ENCODE measurements around the gene RHOU. TPM values are rescaled to one million over a fixed set of nuclear protein-coding genes. Genes with fewer than 3 reads are reported as not detected.

The RHOU gene
- total RNA-seq, 2 experiments from 2014 or later: 0.61 to 4.5 TPM

DNA sequence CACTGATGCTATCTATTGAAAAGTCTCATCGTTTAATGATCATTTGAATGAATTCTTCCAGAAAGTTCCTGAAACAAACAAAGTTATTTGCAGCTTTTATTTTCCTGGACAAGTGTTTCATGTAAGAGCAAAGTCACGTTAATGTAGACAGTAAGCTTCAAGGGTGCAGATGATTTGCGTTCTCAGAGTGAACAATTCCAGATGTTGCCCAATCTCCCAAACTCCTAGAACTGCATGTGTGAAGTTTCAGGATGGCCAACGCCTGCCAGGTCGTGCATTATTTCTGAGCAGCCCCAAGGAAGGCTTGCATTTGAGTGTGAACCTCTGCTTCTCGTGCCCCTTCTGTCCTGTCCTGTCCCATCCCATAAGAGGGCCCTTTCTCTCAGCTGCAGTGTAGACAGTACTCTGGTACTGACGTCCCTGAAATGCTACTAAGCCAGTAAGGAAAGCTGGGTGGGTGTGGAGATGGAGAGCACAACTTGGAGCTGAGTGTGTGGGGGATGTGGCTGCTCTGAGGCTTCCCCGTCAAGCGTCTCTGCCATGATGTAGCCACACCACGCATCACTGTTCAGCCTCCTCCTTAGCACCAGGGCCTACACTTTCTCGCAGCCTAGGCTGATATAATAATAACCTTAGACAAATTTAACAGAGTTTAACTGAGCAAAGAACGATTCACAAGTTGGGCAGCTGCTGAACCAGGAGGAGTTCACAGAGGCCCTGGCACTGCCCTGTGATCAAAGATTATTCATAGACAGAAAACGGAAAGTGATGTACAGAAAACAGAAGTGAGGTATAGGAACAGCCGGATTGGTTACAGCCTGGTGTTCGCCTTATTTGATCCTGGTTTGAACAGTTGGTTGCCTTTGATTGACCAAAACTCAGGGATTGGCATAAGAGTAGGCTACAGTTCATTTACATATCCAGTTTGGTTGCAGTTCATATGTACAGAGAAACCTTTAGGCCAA, 50.4 kb downstream of the RHOU start:
- no peaks in the 10 kb centered on the region for H3K36me3 Mint-ChIP-seq
- DNase-seq (no peak), ATAC-seq (no peak)
- H3K9me3 Mint-ChIP-seq (ENCODE audit: low read depth): no peaks in the 10 kb centered on the region
- H3K27ac Mint-ChIP-seq: no peak overlapping the region
- H3K4me1 Mint-ChIP-seq: peaks cover 16% of the 10 kb centered on the region
- peaks cover 8% of the 10 kb centered on the region for H3K27me3 Mint-ChIP-seq
- CTCF ChIA-PET: no interaction called here
- H3K4me3 Mint-ChIP-seq: no peak overlapping the region

DNA sequence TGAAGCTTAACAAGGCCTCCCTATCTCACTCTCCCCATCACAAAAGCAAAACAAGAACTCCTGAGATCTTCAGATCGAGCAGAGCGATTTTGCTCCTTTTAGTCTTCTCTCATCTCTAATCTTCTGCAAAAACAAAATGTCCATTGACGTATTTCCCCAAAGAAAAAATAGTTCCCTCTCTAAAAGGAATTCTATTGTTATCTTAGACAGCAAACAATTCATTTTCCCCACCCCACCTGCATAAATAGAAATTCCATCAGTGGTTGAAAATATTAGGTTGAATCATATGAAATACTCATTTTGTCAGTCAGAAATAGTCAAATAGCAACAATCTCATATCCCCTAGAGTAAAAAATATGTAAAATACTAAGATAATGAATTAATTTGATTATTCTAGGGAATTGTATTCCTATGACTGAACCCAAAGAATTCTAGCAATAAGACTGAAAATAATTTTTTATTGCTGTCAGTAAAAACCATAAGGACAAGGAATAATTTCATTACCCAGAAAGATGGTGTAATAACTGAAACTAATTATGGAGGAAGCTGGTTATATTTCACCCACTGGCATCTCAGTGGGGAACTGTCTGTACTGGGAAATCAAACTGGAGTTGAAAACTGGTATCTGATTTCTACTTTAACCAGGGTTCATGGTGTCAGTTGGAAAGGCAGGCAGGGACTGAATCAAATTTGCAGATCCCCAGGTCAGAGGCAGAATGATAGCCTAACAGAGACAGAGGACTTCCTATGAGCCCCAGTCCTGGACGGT, 51.3 kb downstream of the RHOU start:
- Mint-ChIP-seq H3K27me3 (peaks cover 8% of the 10 kb centered on the region), H3K36me3 (no peaks in the 10 kb centered on the region)
- ATAC-seq: no peak

DNA sequence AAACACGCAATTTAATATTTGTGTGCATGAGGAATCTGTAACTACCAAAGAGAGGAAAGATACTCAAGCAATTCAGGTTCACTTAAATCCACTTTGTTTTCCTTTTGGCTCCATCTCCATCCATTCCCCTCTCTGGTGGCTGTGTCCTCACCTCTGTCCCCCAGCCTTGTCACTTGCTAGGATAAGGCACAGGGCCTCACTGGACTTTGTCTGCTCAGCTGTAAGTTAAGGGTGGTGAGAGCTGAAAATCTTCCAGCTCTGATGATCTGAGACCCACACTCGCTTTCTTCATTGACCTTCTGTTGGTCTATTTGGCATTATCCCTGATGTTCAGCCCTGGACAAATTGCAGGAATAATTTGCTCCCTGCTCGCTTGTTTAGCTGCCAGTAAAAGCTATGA, 56.5 kb downstream of the RHOU start:
- CTCF ChIA-PET: interaction anchor here (0.8 to 4.3 kb wide), 3 partner anchors 12 to 65 kb away, joined by 3 to 33 read pairs (median 6); no protein-coding TSS in a partner anchor
- no peaks in the 10 kb centered on the region for H3K9me3 Mint-ChIP-seq (ENCODE audit: low read depth)

More for the DNA sequence above, 51.3 kb downstream of the RHOU start:
- Mint-ChIP-seq H3K4me3 (no peak overlapping the region), H3K27ac (no peak overlapping the region), H3K9me3 (ENCODE audit: low read depth) (no peaks in the 10 kb centered on the region), H3K4me1 (peaks cover 21% of the 10 kb centered on the region)
- CTCF ChIA-PET: no interaction called here
- no peak for DNase-seq

DNA sequence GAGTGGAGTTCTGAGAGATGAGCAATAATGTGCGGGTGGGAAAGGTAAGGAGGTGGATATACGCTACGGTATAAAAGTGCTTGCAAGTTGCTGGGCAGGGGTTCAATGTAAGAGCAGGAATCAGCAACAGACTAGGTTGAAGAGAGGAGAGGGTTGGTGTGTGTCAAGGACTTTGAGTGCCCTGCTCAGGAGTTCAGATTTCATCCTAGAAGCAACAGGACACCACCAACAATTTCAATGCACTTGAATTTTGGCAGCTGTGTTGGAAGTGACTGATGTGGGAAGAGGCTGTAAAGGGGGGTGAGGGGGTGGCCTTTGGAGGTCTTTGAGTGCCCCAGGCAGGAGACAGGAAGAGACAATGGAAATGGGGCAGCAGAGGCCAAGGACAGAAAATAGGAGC, 57.3 kb downstream of the RHOU start:
- peaks cover 8% of the 10 kb centered on the region for H3K27me3 Mint-ChIP-seq
- CTCF ChIA-PET: interaction anchor here (0.9 to 4.3 kb wide), 6 partner anchors 11 to 98 kb away, joined by 3 to 33 read pairs (median 4); partner anchors contain the start of gene RHOU
- H3K4me3 Mint-ChIP-seq: no peak overlapping the region
- no peaks in the 10 kb centered on the region for H3K9me3 Mint-ChIP-seq (ENCODE audit: low read depth)
- H3K27ac Mint-ChIP-seq: no peak overlapping the region
- no peak for DNase-seq
- H3K36me3 Mint-ChIP-seq: peaks cover 3% of the 10 kb centered on the region
- ATAC-seq: no peak
- H3K4me1 Mint-ChIP-seq: peaks cover 26% of the 10 kb centered on the region

More for the DNA sequence above, 56.5 kb downstream of the RHOU start:
- DNase-seq: no peak
- no peak for ATAC-seq
- Mint-ChIP-seq H3K36me3 (no peaks in the 10 kb centered on the region), H3K4me1 (peaks cover 18% of the 10 kb centered on the region), H3K4me3 (no peak overlapping the region), H3K27ac (no peak overlapping the region), H3K27me3 (peaks cover 8% of the 10 kb centered on the region)

DNA sequence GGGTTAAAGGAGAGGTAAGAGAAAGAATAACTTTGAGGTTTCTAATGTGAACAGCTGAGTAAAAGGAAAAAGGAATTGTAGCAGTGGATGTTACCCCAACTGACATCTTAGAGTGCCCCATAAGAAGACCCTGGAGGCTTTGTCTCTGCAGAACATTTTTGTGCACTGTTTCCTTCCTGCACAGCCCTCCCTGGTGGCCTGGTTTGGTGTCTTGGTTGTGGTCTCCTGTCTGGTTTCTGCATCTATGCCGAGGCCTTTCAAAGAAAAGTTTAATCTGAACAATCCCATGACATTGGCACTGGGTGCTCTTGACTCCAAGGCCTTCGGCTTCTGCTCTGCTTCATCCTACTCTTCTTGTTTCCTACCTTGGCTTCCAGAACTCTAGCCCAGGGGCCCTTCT, 57.8 kb downstream of the RHOU start:
- H3K4me3 Mint-ChIP-seq: no peak overlapping the region
- peak; percentile 82 for DNase-seq
- peaks cover 30% of the 10 kb centered on the region for H3K4me1 Mint-ChIP-seq
- CTCF ChIA-PET: interaction anchor here (0.9 to 4.3 kb wide), 6 partner anchors 10 to 98 kb away, joined by 3 to 33 read pairs (median 4); partner anchors contain the start of gene RHOU
- H3K27me3 Mint-ChIP-seq: peaks cover 4% of the 10 kb centered on the region
- peak; percentile 25 for ATAC-seq
- H3K9me3 Mint-ChIP-seq (ENCODE audit: low read depth): no peaks in the 10 kb centered on the region
- peaks cover 6% of the 10 kb centered on the region for H3K36me3 Mint-ChIP-seq
- H3K27ac Mint-ChIP-seq: no peak overlapping the region

DNA sequence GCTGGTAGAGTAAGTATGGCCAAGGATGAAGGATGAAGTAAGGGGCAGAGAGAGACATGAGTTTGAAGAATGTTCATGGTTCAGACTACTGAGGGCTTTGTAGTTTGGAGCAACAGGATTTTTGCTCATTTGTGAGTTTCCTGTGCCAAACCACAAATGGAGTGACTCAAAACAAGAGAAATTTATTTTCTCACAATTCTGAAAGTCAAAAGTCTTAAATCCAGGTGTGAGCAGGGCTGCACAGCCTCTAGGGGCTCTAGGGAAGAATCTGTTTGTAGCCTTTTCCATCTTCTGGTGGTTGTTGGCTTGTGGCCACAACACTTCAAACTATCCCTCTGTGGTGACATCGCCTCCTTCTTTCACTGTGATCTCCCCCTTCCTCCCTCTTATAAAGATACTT, 58.9 kb downstream of the RHOU start:
- H3K27ac Mint-ChIP-seq: no peak overlapping the region
- peaks cover 8% of the 10 kb centered on the region for H3K36me3 Mint-ChIP-seq
- H3K4me3 Mint-ChIP-seq: no peak overlapping the region
- no peaks in the 10 kb centered on the region for H3K9me3 Mint-ChIP-seq (ENCODE audit: low read depth)
- DNase-seq (peak; percentile 76), ATAC-seq (peak; percentile 73)
- CTCF ChIA-PET: interaction anchor here (1.0 to 4.3 kb wide), 5 partner anchors 9 to 68 kb away, joined by 3 to 33 read pairs (median 5); partner anchors contain the start of gene RHOU
- no peaks in the 10 kb centered on the region for H3K27me3 Mint-ChIP-seq
- H3K4me1 Mint-ChIP-seq: peaks cover 34% of the 10 kb centered on the region

DNA sequence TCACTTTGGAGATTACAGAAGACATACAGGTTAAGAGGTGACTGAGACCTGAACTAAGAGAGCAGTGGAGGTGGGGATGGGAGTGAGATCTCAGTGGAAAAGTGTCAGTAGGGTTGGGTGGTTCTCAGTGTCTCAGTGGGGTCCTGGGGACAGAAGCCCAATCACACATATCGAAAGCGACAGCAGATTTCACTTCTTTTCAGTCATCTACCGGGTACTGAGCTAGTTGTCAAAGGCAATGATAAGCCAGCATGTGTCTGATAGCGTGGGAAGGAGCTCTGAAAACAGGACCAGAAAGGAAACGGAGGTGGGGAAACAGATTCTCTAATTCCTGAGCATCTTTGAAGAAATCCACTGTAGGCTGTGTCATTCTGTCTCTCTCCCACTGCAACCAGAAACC, 59.5 kb downstream of the RHOU start:
- CTCF ChIA-PET: interaction anchor here (1.0 to 4.3 kb wide), 3 partner anchors 9 to 67 kb away, joined by 5 to 33 read pairs (median 5); partner anchors contain the start of gene RHOU
- H3K9me3 Mint-ChIP-seq (ENCODE audit: low read depth): no peaks in the 10 kb centered on the region
- no peaks in the 10 kb centered on the region for H3K27me3 Mint-ChIP-seq
- DNase-seq: peak; percentile 65
- H3K36me3 Mint-ChIP-seq: peaks cover 10% of the 10 kb centered on the region
- peak; percentile 49 for ATAC-seq
- H3K4me1 Mint-ChIP-seq: peaks cover 35% of the 10 kb centered on the region
- H3K4me3 Mint-ChIP-seq: no peak overlapping the region
- H3K27ac Mint-ChIP-seq: no peak overlapping the region

DNA sequence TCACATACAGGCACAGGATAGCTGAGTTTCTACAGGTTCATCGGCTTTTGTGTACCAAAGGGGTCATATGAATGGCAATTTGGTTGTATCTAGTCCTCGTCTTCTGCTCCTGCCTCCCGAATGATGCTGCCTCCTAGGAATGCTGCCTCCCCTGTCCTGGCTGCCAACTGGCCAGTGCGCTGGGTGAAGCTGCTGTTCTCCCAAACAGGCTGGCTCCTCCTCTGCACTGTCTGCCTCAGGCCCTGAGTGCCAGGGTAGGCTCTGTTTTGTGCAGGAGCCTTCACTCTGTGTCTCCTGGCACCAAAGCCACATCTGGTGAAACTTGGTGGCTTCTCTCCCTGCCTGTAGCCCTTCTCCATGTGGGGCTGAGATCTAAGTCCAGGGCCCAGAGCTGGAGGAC, 60.3 kb downstream of the RHOU start:
- ATAC-seq: no peak
- CTCF ChIA-PET: interaction anchor here (0.8 to 4.3 kb wide), 4 partner anchors 8 to 53 kb away, joined by 3 to 33 read pairs (median 4); no protein-coding TSS in a partner anchor
- peaks cover 32% of the 10 kb centered on the region for H3K4me1 Mint-ChIP-seq
- no peak overlapping the region for H3K4me3 Mint-ChIP-seq
- peak overlapping the region; percentile 65 for H3K27ac Mint-ChIP-seq
- H3K27me3 Mint-ChIP-seq: no peaks in the 10 kb centered on the region
- H3K9me3 Mint-ChIP-seq (ENCODE audit: low read depth): no peaks in the 10 kb centered on the region
- peaks cover 14% of the 10 kb centered on the region for H3K36me3 Mint-ChIP-seq
- no peak for DNase-seq

Other genes with a start within 250 kb of the RHOU start
- gene RNF187, start 248.1 kb upstream of the RHOU start, total RNA-seq: 100 to 1,000 TPM; 145 to 166 TPM